B cell (primary cell): Measurements from ENCODE around the gene TPRG1L. TPM values are rescaled to one million over a fixed set of nuclear protein-coding genes. Genes with fewer than 3 reads are reported as not detected.

Experiments used
- ATAC-seq: fragments of 200-7000 bp; cut with Tn5 transposase; one replicate; pipeline ENCODE4 v1.10.0; 2021; ENCODE audit warnings: low read depth, mild to moderate bottlenecking, moderate number of reproducible peaks, moderate library complexity
- CTCF ChIA-PET: fragments of 350-600 bp; sonication (Branson Sonifier 250); formaldehyde crosslinking; loops from one replicate; lab custom pipeline; 2021; ENCODE audit warnings: antibody characterized with exemption, inconsistent platforms; lab: Charles Lee
- POLR2A ChIA-PET: fragments of 350-600 bp; sonication (Branson Sonifier 250); formaldehyde crosslinking; loops from one replicate; lab custom pipeline; 2021; ENCODE audit warnings: antibody characterized with exemption; lab: Charles Lee
- DNase-seq: peaks from one replicate; pipeline ENCODE4 v3.0.0; 2013
- H2AFZ ChIP-seq: 2 replicates; pipeline ENCODE4 v1.6.1; 2012; ENCODE audit warnings: mild to moderate bottlenecking, low read depth, low read length; ENCODE audit not compliant: insufficient read depth, poor library complexity, severe bottlenecking
- H3K27ac ChIP-seq, 2 donors: 1 replicate in 1 of 2; 2 replicates in 1 of 2; pipeline ENCODE4 v1.5.1; 2012 to 2013; ENCODE audit warnings: low read length in 2 of 2, mild to moderate bottlenecking in 2 of 2, moderate library complexity in 1 of 2
- H3K27me3 ChIP-seq, 4 experiments: fragments of 200-600 bp in 1 of 4; sonication (generic) in 1 of 4; replicated peaks in 1 of 4; 1 replicate in 2 of 4; 2 replicates in 2 of 4; pipeline versions ENCODE4 v1.6.1 to v1.7.0; 2013 to 2016; ENCODE audit warnings: low read length in 3 of 4, mild to moderate bottlenecking in 2 of 4, mixed read lengths in 1 of 4, moderate library complexity in 1 of 4; ENCODE audit not compliant: insufficient read depth in 4 of 4, control insufficient read depth in 3 of 4; ENCODE audit errors: control extremely low read depth in 1 of 4
- H3K36me3 ChIP-seq, 2 experiments: replicated peaks in 1 of 2; 1 replicate in 1 of 2; 2 replicates in 1 of 2; pipeline versions ENCODE4 v1.6.1 to v1.7.1; 2013; ENCODE audit warnings: low read length in 1 of 2; ENCODE audit not compliant: insufficient read depth in 2 of 2, control insufficient read depth in 1 of 2; ENCODE audit errors: control extremely low read depth in 1 of 2, extremely low read depth in 1 of 2
- H3K4me1 ChIP-seq, 2 donors: fragments of 200-600 bp in 1 of 2; sonication (generic) in 1 of 2; 1 replicate in 1 of 2; 2 replicates in 1 of 2; pipeline versions ENCODE4 v1.5.1 to v1.6.1; 2013 to 2017; ENCODE audit warnings: low read length in 2 of 2; ENCODE audit not compliant: control insufficient read depth in 2 of 2, insufficient read depth in 2 of 2
- H3K4me2 ChIP-seq: replicated peaks from 2 replicates; pipeline ENCODE3; 2012; ENCODE audit warnings: mild to moderate bottlenecking, low read depth, low read length; ENCODE audit not compliant: poor library complexity, severe bottlenecking
- H3K4me3 ChIP-seq, 5 experiments: fragments of 200-600 bp in 1 of 5; sonication (generic) in 1 of 5; 1 replicate in 3 of 5; 2 replicates in 2 of 5; pipeline versions ENCODE4 v1.5.1 to v1.7.0; 2011 to 2016; ENCODE audit warnings: low read length in 4 of 5, mild to moderate bottlenecking in 4 of 5, low read depth in 2 of 5, control low read depth in 1 of 5, moderate library complexity in 1 of 5; ENCODE audit not compliant: insufficient read depth in 1 of 5; ENCODE audit errors: control extremely low read depth in 1 of 5, extremely low read depth in 1 of 5
- H3K79me2 ChIP-seq: fragments of 200-600 bp; sonication (generic); one replicate; pipeline ENCODE4 v1.6.0; 2016; ENCODE audit warnings: low read length; ENCODE audit not compliant: control insufficient read depth, insufficient read depth
- H3K9ac ChIP-seq: fragments of 200-600 bp; sonication (generic); 2 replicates; pipeline ENCODE4 v1.6.1; 2017; ENCODE audit warnings: mild to moderate bottlenecking, low read length, moderate library complexity
- H3K9me3 ChIP-seq, 3 donors: one replicate each; pipeline versions ENCODE4 v1.6.1 to v1.7.1; 2013; ENCODE audit warnings: low read length in 2 of 3; ENCODE audit not compliant: control insufficient read depth in 2 of 3, insufficient read depth in 1 of 3; ENCODE audit errors: control extremely low read depth in 1 of 3
- H4K20me1 ChIP-seq: 2 replicates; pipeline ENCODE4 v1.6.0; 2012; ENCODE audit warnings: mild to moderate bottlenecking, low read length; ENCODE audit not compliant: insufficient read depth, control insufficient read depth, poor library complexity, severe bottlenecking
- H3K27ac Mint-ChIP-seq: one replicate; pipeline ENCODE4 v1.8.0; 2021; ENCODE audit warnings: mixed read lengths
- H3K27me3 Mint-ChIP-seq: one replicate; pipeline ENCODE4 v1.8.0; 2021; ENCODE audit warnings: mixed read lengths
- H3K4me1 Mint-ChIP-seq: one replicate; pipeline ENCODE4 v1.8.0; 2021; ENCODE audit warnings: mixed read lengths
- H3K4me3 Mint-ChIP-seq: one replicate; pipeline ENCODE4 v1.8.0; 2021; ENCODE audit warnings: mixed read lengths
- H3K9me3 Mint-ChIP-seq: one replicate; pipeline ENCODE4 v1.8.0; 2022; ENCODE audit warnings: mixed read lengths; ENCODE audit not compliant: insufficient read depth
- EZH2 ChIP-seq: IDR thresholded peaks from 2 replicates; pipeline ENCODE4 v1.6.1; 2012; ENCODE audit warnings: borderline replicate concordance, low read depth, mild to moderate bottlenecking, moderate library complexity, low read length; ENCODE audit not compliant: insufficient read depth, poor library complexity, severe bottlenecking
- WGBS: methylation state at CpG from one replicate; pipeline ENCODE4 v1.1.5; 2013; ENCODE audit warnings: missing lambda C conversion rate; ENCODE audit not compliant: insufficient coverage; 5-methylcytosine and 5-hydroxymethylcytosine counted together
- intact Hi-C: fragments of 100-400 bp; cut with micrococcal nuclease; formaldehyde crosslinking; loops from one replicate; pipeline ENCODE4 v1.10.0; 2022
- polyA plus RNA-seq: library from polyadenylated mRNA; depleted of rRNA; stranded (reverse); fragments of >200 nt; gene quantifications from 2 replicates; pipeline ENCODE4 v1.2.3, GENCODE V29; 2012
- total RNA-seq, 2 donors: library from RNA; stranded (reverse); fragments of 120-200 nt in 1 of 2; gene quantifications; 1 replicate in 1 of 2; 2 replicates in 1 of 2; pipeline versions ENCODE4 v1.2.3 to v1.2.4, GENCODE V29; 2013 to 2022
- TF ChIP-seq, protein P1 (sequence below): fragments of 200-600 bp; IDR thresholded peaks from one replicate; pipeline ENCODE4 v1.8.0; 2022; ENCODE audit warnings: antibody characterized with exemption, mild to moderate bottlenecking

Gene TPRG1L
- total and polyA plus RNA-seq, 2 donors (not counting 1 experiment from before 2014, with no cell fraction given), result 19.5 to 48.6 TPM

DNA sequence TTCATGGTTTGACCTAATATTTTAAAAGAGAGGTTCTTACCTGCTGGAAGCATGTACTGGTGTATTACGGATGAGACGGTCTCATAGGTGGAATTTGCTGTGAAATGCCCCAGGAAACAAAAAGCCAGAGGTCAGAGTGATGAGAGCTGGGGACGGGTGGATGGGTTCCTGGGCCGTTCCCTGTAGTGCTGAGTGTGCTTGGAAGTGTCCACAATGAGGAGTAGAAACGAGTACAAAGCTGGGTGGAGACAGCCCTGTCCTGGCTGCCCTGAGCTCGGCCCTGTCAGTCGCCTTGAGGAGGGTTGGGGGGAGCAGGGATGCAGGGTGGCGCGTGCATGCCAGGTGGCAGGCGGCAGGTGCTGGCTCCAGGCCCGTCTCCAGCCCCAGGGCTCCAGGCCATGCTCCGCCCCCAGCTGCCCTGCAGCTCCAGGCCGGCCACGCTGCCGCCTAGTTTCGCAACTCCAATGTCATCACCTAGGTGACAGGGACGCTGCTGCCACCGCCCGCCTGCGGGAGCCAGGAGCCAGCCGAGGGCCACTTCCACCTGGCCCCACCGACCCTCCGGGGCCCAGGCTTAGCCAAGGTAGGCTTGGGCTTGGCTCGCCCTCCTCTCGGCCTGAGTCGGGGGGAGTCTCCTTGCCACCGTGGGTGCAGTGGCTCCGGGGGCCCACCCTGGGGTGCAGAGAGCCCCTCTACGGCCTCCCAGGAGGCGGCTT is 43.9 kb downstream of the TPRG1L start:
- H3K4me3 Mint-ChIP-seq, result no peak overlapping the region
- peaks cover 59 to 68% of the 10 kb centered on the region in 2 donors for H3K4me1 ChIP-seq
- peak overlapping the region; percentile 18 for H3K27ac Mint-ChIP-seq
- no peak overlapping the region for H3K27ac ChIP-seq
- ChIA-PET CTCF (interaction anchor here (1.0 kb wide), 1 partner anchor 13 kb away, joined by 3 read pairs; no protein-coding TSS in a partner anchor), POLR2A (interaction anchor here (1.6 kb wide), 1 partner anchor 9 kb away, joined by 12 read pairs; no protein-coding TSS in a partner anchor)
- 53% methylated on average over 30 of the region's 30 CpGs for WGBS
- intact Hi-C loops, result no loop called here
- H3K9ac ChIP-seq, result no peak overlapping the region
- H3K36me3 ChIP-seq, result no peaks in the 10 kb centered on the region
- H3K4me2 ChIP-seq, result no peak overlapping the region
- H3K79me2 ChIP-seq, result no peaks in the 10 kb centered on the region
- no peak overlapping the region for H2AFZ ChIP-seq
- H3K4me1 Mint-ChIP-seq, result peaks cover 64% of the 10 kb centered on the region
- no peaks in the 10 kb centered on the region for H3K27me3 Mint-ChIP-seq
- no peak for DNase-seq
- H3K27me3 ChIP-seq, result peaks cover 0 to 10% (median 0%) of the 10 kb centered on the region in 4 experiments
- H3K4me3 ChIP-seq, result no peak overlapping the region
- H4K20me1 ChIP-seq, result no peaks in the 10 kb centered on the region
- no peak for ATAC-seq
- TF ChIP-seq, protein P1, sequence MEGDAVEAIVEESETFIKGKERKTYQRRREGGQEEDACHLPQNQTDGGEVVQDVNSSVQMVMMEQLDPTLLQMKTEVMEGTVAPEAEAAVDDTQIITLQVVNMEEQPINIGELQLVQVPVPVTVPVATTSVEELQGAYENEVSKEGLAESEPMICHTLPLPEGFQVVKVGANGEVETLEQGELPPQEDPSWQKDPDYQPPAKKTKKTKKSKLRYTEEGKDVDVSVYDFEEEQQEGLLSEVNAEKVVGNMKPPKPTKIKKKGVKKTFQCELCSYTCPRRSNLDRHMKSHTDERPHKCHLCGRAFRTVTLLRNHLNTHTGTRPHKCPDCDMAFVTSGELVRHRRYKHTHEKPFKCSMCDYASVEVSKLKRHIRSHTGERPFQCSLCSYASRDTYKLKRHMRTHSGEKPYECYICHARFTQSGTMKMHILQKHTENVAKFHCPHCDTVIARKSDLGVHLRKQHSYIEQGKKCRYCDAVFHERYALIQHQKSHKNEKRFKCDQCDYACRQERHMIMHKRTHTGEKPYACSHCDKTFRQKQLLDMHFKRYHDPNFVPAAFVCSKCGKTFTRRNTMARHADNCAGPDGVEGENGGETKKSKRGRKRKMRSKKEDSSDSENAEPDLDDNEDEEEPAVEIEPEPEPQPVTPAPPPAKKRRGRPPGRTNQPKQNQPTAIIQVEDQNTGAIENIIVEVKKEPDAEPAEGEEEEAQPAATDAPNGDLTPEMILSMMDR, result no peak
- no peak for TF ChIP-seq EZH2
- H3K9me3 Mint-ChIP-seq, result no peaks in the 10 kb centered on the region
- H3K9me3 ChIP-seq, result peaks cover 0 to 8% (median 0%) of the 10 kb centered on the region in 3 donors

DNA sequence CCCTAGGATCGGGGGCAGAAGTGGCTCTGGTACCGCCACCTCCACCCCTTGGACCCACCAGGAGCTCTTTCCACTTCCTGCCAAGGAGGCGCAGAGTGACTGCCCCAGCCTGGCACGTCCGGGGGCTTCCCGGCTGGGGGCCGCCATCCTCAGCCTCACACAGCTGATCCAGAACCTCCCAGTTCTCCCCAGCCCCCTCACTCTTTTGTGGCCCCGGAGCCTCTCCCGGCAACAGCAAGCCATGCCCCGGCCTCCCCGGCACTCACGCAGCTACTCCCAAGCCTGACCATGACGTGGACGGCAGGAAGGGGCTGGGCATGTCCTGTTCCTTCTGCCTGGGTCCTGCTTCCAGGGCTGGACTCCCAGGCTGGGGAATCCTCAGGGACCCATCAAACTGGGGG is 44.6 kb downstream of the TPRG1L start:
- POLR2A ChIA-PET, result interaction anchor here (1.6 kb wide), 1 partner anchor 8 kb away, joined by 12 read pairs; no protein-coding TSS in a partner anchor
- no peak for ATAC-seq
- 89% methylated on average over 14 of the region's 14 CpGs for WGBS

More for the DNA sequence above, 44.6 kb downstream of the TPRG1L start:
- no peak overlapping the region for H3K4me3 Mint-ChIP-seq
- Histone ChIP-seq H2AFZ (no peak overlapping the region), H3K4me1 (peaks cover 57 to 68% of the 10 kb centered on the region in 2 donors), H3K9ac (no peak overlapping the region), H4K20me1 (no peaks in the 10 kb centered on the region), H3K9me3 (peaks cover 0 to 8% (median 0%) of the 10 kb centered on the region in 3 donors), H3K36me3 (no peaks in the 10 kb centered on the region), H3K4me3 (no peak overlapping the region), H3K27me3 (peaks cover 0 to 4% (median 0%) of the 10 kb centered on the region in 4 experiments), H3K4me2 (no peak overlapping the region), H3K79me2 (no peaks in the 10 kb centered on the region), H3K27ac (no peak overlapping the region)
- intact Hi-C loops, result no loop called here
- TF ChIP-seq, protein P1, result no peak
- no peak for TF ChIP-seq EZH2
- peak overlapping the region; percentile 50 for H3K27ac Mint-ChIP-seq
- H3K27me3 Mint-ChIP-seq, result no peaks in the 10 kb centered on the region
- DNase-seq, result no peak
- CTCF ChIA-PET, result interaction anchor here (1.0 kb wide), 1 partner anchor 13 kb away, joined by 3 read pairs; no protein-coding TSS in a partner anchor
- peaks cover 62% of the 10 kb centered on the region for H3K4me1 Mint-ChIP-seq
- H3K9me3 Mint-ChIP-seq, result no peaks in the 10 kb centered on the region
